Measurements from ENCODE around the gene SERPINA1.
"Not testable (repeated sequence)": the region's sequence is repeated elsewhere in the genome, so short reads cannot be mapped to it uniquely, and the experiment has no call there.

SERPINA1 gene

DNA sequence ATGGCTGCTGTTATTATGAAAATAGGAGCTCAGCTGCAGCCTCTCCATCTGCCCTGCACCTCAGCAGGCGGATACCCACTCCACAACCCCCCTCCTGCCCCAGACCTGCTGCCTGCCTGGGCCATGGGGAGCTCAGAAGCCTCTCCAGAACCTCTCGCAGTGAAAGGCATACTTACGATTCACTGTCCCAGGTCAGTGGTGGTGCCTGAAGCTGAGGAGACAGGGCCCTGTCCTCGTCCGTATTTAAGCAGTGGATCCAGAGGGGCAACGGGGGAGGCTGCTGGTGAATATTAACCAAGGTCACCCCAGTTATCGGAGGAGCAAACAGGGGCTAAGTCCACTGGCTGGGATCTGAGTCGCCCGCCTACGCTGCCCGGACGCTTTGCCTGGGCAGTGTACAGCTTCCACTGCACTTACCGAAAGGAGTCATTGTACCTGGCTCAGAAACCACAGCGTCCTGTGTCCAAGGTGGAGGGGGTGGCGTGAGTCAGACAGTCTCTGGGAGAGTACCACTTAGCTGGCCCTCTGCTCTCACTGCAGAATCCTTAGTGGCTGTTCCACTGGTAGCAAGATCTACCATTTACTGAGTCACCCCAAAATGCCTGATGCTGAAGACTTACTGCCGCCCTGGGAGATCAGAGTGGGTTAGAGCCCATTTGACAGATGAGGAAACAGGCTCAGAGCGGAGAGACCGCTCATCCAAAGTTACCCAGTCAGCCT, at the start of gene SERPINA1:
SERPINA1 (minus strand) TSS at position 219 of the 720 bp plus-strand sequence. CDS start 5,365 bp downstream, outside the sequence.
- DNase-seq (ENCODE audit: low read depth) = no peak

DNA sequence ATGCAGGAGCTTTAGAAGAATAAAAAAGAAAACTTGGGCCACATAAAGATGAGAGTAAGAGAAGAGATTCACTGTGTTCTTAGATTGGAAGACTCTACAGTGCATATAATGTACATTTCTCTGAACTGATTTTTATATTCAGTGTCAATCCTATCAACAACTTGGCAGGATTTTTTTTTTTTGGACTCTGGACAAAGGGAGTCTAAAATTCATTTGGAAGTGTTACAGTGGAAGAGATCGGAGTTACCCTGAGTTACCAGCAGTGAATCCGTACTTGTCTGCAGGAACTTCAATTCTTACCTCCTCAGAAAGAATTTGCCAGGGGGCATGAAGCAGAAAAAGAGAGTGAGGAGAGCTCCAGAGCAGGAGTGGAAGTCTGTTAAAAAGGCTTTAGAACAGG, 40.2 kb upstream of the SERPINA1 start:
- no peak for DNase-seq (ENCODE audit: low read depth)

DNA sequence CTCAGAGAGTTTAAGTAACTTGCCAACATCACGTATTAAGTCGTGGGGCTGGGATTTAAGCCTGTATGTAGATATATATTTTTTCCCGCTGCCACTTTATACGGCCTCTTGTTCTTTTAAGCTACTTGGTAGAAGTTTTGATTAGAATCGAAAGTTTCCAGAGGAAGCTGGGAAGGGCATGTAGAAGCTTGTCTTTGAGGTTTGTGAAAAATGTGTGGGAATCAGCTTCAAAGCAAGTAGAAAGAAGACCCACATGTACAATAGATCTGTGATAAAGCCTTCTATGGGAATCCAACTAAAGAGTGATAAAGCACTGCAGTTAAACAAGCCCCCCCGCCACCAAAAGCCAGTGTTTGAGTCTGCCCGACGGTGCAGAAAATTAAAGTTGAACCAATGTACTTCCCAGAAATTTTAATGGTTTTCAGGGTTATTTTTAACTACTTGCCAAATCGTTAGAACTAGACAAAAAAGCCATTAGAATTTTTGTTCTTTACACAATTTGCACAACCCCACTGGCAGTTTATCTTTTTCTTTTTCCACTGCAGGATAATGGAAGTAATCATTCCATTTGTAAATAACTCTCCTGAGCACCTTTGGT, 38.7 kb upstream of the SERPINA1 start:
- no peak for DNase-seq (ENCODE audit: low read depth)

DNA sequence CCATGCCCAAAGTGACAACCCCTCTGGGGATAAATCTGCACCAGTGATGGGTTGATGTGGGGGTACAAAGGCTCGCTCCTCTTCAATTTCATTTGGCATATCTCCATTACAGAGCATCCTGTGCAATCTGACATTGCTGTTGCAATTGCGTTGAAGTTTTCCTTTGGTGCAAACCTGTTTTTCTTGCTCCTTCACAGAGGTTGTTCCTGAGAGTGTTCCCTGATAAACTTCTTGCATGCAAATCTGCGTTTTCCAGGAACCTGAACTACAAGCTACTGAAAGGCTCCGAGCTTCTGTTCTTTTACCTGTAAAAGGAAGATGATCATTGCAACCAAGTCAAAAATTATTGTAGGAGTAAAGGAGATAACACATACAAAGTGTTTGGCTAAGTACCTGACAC, 38.1 kb upstream of the SERPINA1 start:
- DNase-seq (ENCODE audit: low read depth) = no peak

DNA sequence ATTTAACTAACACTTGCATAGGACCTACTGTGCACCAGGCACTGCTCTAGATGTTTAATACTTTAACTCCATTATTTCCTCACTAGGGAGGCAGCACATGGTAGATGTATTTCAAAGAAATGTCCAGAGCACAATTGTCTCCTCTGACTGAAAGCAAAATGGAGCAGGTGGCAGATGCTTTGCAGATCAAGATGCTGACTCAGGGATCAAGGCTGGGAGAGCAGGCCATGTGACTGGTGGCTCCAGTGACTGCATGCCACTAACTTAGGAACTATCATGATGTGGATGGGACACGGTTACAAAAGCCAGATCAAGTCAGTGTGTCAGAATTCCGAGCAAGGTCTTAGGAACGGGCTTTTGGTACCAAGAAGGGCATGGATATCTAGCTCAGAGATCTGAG, 36.0 kb upstream of the SERPINA1 start:
- no peak for DNase-seq (ENCODE audit: low read depth)

DNA sequence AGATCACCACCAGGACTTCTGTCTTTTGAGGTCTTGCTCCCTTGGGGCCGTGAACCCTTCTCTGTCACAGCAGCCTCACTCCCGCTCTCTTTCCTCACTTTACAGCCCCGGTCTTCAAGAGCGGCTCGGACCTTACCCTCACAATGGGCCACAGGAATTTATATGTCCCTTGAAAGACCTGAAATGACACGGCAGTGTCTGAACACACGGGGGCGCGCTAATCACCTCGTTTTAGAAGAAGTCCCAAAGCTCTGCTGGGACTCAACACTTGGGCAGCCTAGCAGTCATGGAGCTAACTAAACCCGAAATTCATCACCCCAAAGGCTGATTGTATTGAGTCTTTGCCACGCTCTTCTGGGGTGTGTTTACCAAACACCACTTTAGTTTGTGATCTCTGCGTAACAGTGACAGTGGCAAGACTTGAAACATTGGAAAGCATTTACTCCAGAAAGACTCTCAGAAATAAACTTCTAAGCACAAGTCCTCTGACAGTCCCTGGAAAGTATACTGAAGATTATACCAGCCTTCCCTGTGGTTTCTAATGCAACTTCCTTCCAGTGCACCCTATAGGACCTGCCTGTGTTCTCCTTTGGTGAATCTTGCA, 35.2 kb upstream of the SERPINA1 start:
- peak; percentile 24 for DNase-seq (ENCODE audit: low read depth)

DNA sequence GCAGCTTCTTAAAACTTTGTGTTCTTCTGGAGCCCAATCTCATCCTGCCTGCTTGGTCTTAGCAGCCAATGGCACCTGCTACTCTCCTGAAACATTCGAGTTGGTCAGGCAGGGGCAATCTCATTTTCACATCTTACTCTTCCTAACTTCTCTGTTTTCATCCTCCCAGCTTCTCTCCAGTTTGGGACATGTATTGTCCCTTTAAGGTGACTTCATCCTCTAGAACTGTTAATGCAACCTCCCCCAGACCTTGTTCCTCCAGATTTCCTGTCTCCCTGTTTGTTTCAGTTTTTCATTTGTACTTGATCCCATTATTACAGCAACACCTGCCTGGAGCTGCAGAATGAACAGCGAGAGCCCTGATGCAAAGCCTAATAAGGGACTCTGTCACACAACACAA, 32.9 kb upstream of the SERPINA1 start:
- DNase-seq (ENCODE audit: low read depth) = no peak

DNA sequence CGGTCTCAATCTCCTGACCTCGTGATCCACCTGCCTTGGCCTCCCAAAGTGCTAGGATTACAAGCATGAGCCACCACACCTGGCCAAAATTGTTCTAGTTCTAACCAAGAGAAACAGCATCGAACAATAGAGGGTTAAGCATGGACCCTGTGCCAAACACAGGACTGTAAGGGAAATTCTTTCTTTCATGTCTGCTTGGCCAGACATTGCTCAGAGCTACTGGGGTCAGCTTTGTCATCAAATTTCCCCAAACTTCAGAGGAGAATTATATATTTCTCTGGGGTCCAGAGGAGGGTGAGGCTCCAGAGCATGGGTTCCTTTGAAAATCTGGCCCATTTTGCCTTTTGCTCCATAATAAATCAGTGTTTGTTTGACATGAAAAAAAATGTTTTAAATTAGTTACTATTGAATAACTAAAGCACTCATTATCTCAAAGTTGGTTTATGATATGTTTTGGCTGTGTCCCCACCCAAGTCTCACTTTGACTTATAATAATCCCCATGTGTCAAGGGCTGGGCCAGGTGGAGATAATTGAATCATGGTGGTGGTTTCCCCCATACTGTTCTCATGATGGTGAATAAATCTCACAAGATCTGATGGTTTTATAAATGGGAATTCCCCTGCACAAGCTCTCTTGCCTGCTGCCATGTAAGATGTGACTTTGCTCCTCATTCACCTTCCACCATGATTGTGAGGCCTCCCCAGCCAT, 29.2 kb upstream of the SERPINA1 start:
- DNase-seq (ENCODE audit: low read depth) = not testable (repeated sequence)

DNA sequence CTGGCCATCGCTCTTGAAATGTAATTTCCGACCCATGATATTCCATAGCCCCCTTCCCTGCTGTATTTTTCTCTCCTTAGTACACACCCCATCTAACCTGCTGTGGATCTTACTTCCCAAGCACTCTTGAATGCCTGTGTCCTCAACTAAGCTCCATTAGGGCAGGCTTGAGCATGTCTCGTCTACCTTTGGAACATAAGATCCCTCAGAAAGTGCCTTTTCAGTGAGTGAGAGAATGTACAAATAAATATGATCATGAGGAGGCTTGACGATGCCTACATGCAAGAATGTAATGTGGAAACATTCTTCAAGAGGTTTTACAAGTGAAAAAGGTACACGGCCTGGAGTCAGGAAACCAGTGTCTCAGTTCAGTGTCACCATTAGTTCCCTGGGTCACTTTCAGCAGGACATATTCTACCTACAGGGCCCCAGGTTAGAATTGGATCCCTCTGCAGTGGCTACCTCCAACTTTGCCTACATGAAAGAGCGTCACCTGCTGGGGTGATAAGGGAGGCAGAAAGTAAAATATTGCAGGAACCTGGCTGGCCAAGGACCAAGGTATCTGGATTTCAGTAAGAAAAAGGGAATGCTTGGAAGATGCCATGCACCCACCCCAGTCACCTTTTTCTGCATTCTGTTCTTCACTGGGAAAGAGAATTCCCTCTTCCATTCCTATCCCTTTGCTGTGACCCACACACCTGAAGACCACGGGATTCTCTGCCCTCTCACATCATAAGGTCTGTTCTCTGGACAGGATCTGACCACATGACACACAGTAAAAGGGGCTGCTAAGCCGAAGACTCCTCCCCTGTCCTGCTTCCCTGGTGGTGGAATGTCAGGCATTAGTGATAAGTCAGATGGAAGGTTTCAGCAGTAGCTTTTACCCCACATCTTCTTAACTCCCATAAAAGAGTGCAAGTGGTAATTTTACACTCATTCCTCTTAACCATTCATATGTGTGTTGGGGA, 24.6 kb upstream of the SERPINA1 start:
- no peak for DNase-seq (ENCODE audit: low read depth)

DNA sequence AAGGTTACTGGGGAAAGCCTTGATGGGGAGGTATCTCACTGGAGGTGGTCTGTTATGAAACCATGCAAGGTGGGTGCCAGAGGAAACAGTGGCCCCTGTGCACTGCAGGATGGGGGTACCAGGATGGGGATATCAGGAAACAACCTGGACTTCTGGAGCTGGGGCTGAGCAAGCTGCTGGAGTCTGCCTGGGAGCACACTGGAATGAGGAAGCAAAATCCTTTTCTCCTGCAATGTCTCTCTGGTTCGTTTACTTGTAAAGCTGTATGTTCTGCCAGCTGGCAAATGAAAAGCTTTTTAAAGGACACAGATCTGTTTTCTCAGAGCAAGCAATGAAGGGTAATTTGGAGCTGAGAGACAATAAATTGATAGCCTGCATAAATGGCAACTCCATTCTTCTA, 23.2 kb upstream of the SERPINA1 start:
- DNase-seq (ENCODE audit: low read depth) = no peak

DNA sequence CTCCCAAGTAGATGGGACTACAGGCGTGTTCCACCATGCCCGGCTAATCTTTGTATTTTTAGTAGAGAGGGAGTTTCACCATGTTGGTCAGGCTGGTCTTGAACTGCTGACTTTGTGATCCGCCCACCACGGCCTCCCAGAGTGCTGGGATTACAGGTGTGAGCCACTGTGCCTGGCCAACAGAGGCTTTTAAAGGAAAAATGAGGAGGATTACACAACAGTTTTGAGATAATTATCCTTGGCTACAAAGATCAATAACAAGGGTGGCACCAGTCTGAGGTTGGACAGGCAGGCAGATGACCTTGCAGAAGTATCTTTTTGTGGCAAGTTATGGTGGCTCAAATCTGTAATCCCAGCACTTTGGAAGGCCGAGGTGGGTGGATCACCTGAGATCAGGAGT, 21.0 kb upstream of the SERPINA1 start:
- not testable (repeated sequence) for DNase-seq (ENCODE audit: low read depth)

DNA sequence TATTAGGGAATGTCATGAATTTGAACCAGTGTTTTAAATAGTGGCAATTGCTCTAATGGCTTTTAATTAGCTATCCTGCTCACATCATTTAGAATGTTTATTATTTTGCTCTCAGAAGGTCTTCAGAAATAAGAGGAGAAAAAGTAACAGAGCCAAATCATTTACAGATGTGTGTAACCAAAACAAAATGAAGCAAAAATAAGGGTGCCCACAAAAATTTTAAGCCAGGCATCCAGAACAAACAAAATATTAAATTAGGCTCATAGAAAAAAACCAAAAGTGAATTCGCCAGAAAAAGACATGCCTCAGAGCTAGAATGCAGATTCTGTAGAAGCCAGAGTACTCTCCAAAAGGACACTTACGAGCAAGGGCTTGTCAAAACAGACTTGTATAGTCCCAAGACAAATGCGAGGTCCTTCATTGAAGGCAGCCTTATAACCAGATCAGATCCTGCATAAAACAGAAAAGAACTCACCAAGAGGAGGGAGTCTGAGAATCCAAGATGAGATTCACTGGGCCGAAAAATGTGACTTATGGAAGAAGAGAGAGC, 20.2 kb upstream of the SERPINA1 start:
- DNase-seq (ENCODE audit: low read depth) = no peak

DNA sequence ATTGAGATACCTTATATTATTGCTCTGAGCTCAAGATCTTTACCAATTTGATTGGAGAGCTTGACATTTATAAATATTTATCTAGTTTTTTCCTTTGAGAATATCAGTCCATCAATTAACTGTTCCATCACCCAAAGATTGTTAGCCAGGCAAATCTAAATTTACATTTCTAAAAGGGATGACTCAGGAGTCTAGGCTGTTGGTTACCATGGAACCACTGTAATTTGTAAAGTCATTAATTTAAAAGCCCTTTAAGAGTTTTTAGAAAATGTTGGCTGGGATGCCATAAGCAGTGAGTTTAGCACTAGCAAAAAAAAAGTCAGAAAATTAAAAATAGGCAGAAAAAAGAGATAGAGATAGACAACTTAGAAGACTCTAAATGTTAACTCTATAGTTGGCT, 19.5 kb upstream of the SERPINA1 start:
- no peak for DNase-seq (ENCODE audit: low read depth)

DNA sequence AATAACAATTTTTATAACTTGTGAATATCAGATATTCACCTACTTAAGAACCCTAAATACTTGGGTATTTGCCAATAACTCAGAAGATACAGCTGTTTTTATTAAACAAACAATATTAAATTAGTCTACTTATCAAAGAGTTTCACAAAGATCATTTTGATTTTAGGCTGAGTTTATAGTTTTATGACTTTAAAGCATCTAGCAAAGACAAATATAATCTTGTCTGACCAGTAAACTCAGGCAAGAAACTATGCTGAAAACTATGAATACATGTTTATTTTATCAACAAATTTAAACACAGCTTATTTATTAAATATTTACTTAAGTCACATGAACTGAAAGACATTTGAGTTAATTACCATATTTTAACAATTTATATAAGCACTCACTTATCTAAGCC, 18.5 kb upstream of the SERPINA1 start:
- no peak for DNase-seq (ENCODE audit: low read depth)

DNA sequence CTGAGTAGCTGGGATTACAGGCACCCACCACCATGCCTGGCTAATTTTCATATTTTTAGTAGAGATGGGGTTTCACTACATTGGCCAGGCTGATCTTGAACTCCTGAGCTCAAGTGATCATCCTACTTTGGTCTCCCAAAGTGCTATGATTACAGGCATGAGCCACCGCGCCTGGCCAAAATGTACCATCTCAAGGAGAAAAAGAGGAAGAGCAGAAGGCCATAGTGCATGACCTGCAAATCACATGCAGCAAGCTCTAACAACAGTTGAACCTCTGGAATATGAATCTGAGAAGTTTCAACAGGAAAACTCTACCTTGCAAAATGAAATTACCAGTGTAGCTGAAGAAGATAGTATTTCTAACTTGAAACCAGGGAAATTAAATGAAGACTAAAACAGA, 17.1 kb upstream of the SERPINA1 start:
- DNase-seq (ENCODE audit: low read depth) = no peak

DNA sequence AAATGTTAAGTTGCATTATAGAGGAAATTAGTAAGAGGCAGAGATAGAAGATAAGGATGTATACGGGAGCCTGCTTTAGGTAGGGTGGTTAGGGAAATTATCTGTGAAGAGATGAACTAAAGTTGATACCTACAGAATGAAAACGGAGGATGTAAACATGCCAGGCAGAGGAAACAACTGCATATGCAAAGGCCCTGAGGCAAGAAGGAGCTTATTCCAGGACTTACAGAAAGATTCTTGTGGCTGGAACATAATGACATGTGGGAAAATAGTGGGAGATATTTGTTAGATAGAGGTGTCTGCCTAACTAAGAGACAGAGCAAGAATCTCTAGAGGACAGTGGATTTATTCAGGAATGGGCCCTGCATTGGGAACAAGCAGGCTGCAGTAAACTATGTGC, 16.2 kb upstream of the SERPINA1 start:
- no peak for DNase-seq (ENCODE audit: low read depth)

DNA sequence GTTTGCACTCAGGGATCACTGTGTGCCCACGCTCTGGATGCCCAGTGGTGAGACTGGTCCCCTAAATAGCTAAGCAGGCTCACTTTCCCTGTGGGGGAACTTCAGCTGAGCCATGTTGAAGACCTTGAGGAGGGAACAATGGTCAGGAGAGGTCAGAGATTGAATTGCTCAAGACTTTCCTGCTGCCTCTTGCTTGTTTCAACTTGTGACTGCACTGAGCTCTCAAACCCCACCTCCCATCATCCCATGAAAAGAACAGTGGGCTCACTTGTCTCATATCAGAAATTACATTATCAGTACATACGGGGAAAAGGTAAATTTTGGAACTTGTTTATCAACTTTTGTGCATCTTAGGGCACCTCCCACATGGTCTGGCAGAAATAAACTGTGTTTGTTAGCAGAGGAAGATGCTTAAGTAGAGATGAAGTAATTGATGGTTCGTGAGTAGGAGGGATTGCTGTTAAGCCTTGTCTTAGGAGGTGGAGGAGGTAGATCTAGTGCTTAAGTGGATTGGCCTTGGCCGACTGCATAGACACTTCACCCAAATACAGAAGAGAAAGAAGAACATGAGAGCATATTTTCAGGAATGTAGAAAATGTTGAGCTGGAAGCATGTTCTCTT, 15.0 kb upstream of the SERPINA1 start:
- DNase-seq (ENCODE audit: low read depth) = no peak

DNA sequence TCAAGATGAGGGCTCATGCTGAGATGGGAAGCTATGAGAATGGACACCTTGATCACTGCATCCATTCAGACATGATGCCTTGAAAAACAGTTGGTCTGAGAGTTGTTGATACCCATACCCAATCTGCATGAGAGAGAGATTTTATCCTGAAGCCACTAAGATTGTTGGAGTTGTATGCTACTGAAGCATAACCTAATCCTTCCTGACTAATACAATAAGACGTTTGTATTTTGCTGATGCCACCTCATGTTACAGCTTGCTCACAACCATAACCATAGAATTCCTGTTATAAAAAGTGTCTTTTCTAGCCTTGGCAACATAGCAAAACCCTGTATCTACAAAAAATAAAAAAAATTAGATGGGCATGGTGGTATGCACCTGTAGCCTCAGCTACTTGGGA, 12.7 kb upstream of the SERPINA1 start:
- no peak for DNase-seq (ENCODE audit: low read depth)

DNA sequence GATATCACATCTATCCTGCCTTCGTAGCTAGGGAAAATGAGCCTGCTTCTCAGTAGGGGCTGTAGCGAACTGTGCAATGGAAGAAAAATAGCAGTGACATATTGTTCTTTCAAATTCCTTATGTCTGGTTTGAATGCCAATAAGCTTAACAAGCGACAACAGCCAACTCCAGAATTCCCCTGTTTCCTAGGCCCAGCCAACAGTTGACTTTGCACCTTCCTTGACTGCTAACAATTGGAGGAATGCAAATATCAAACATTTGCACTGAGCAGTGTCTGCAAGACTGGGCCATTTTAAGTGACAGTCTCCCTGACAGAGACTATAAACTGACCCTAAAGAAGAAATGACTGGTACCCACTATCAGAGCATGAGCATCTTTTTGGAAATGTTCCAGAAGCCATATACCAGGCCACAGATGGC, 12.0 kb upstream of the SERPINA1 start:
- DNase-seq (ENCODE audit: low read depth) = no peak

DNA sequence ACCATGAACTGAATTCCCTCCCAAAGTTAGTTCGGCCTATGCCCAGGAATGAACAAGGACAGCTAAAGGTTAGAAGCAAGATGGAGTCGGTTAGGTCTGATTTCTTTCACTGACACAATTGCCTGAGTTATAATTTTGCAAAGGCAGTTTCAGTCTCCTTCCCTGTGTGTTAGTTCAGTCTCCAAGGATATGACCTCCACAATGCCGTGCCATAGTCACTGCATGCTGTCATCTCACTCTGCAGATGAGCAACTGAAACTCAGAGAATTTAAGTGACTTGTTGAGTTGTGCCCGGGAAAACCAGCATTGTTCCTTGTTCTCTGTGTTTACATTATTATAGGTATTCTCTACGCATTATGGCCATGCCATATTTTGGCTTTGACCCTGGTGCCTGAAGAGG, 10.1 kb upstream of the SERPINA1 start:
- no peak for DNase-seq (ENCODE audit: low read depth)

DNA sequence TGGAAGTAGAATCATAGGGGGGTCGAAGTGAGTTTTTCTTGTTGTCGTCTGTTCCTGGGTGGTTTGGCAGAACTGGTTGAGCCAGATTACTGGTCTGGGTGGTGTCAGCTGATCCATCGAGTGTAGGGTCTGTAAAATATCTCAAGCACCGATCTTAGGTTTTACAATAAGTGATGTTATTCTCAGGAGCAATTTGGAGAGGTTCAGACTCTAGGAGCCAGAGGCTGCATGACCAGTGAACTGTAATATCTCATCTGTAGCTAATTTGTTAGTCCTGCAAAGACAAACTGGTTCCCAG, 9.7 kb upstream of the SERPINA1 start:
- no peak for DNase-seq (ENCODE audit: low read depth)
